EH (cell line): ENCODE data around the gene SETD3.
A peak's percentile ranks its signal among the peaks of the same experiment; 100 is the strongest.

ENCODE experiments used
- DNase-seq: peaks from one replicate; pipeline ENCODE4 v3.0.0-alpha.2; 2015; ENCODE audit warnings: low read depth

Gene SETD3

GRCh38 chr14:99422228-99423010 is 58.2 kb downstream of the SETD3 start:
- DNase-seq = peak; percentile 3

DNA sequence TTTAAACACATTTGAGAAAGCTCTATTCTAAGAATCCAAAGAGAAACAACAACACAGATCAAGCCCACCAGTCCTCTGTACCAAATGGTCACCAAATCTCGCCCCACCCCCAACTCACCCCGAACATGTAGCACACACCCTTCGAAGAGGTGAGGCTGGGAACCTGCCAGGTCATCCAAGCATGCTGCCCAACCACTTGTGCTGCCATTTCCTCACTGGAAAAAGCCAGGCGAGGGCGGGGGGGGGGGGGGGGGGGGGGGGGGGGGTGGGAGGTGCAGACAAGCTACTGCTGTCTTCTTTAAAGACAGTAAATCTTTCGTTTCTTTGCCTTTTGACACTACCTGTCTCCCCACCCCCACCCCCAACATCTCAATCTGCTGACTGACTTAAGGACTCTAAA is 59.9 kb downstream of the SETD3 start:
- DNase-seq = no peak

DNA sequence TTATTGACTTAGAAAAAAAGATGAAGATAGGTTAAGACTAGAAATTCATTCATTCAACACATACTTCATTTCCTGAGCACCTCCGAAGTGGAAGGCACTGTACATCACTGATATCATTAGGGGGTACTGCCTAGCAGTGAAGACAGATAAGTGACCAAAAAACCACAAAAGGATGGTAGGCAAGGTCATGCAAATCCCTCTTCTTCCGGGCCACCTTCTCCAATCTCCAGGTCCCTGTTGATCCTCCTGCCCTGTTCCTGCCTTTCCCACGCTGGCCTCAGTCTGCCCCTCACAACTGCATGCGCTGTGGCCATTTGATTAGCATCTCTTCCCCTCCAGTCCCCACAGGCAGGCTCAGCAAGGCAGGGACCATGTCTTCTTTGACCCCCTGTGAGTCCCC is 60.8 kb downstream of the SETD3 start:
- DNase-seq = no peak

DNA sequence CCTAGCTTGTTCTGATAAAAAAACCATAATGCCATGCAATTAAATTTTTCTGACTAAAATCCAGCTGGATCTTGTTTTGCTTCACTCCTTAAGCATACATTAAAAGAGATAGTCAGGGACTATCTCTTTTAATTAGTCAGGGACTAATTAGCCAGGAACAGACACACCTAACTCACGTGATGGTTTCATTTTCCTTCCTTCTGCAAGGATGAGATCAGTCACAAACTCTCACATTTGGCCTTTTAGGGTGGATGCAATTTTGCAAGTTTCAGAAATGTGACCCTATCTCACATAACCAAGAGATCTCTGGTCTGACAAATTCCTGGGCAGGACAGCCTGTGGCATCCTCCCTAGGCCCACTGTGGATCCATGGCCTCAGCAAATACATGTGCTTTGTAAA is 62.4 kb downstream of the SETD3 start:
- no peak for DNase-seq

DNA sequence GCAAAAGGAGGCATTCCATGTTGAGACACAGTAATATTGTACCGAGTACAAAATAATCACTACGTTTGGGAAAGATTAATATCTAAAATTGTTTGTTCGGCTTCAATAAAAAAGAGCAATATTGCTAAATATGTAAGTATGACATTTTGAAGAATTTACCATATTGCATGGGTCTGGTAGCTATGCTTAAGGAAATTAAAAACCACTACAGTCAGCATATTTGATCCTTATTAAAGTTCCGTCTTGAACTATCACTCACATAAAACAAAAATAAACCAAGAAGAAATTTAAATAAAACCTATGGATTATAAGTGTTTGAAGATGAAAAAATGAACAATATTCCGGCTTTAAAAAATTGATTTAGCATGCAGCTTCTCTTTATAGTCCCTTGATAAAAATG is 63.8 kb downstream of the SETD3 start:
- no peak for DNase-seq

DNA sequence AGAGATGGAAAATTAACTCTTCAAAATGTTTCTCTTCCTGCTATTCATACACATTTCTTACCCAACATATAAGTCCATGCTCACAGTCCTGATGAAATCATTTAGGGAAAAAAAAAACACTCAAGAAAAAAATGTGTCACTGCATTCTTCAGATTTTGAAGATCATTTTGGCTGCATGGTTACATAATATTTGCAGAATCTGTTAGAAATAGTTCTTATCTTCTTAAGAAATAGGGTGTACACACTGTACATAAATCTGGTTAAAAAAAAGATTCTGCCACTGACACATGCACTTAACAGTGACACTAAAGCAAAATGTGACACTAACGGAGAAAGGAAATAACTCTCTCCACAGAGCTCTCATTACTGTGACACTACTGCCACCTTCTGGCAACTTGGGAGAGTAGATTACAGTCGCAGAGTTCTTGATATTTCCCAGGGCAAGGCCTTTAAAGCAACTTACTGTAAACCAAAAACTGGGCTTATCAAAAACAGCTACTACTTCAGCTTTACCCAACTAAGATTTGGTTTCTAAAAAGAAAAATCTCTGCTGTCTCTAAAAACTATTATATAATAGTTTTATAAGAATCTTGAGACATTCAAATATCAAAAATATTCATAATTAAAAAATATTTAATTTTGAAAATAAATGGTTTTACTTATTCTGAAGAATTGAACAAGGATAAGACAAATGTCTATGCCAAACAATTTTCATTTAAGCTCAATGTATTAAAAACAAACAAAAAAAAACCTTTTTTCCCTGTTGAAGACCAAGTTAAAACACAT is 65.0 kb downstream of the SETD3 start:
- DNase-seq = peak; percentile 87

DNA sequence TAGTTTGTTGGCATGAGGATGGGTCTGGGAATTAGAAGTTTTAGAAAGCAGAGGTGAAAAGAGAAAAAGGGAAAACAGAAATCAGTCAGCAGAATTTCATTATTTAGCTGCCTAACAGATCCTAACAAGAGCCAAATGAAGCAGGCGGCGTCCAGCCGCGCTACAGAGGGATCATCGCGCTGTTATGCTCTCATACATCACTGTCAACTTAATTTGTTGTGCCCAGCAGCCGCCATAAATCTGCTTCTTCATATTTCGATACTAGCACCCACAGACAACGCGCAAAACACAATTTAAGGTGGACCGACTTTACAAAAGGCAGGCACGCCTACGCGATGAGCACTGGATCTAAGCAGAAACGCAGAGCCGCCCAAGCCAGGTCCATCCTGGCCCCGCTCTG is 66.7 kb downstream of the SETD3 start:
- no peak for DNase-seq

GRCh38 chr14:99413172-99413571 is 67.5 kb downstream of the SETD3 start:
- DNase-seq = no peak

- DNase-seq = peak; percentile 25
Observed at GRCh38 chr14:99412117-99413061, 68.3 kb downstream of the SETD3 start.

DNA sequence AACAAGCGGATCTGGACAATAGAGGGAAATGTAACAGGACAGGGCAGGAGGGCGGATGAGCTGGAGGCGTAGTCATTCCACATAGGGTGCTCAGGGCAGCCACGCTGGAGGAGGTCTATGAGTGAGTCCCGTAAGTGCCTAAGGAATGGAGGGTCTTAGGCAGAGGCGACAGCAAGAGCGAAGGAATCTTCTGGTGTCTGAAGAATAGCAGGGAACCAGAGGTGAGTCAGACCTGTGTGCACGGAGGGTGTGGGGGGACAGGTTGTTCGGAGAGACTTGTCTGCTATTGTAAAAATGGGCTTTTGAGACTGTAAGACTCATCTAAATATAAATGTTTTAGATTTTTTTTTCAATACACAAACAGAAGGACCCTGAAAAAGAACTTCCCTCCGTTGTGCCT is 70.6 kb downstream of the SETD3 start:
- DNase-seq = no peak

GRCh38 chr14:99408971-99409289 is 71.7 kb downstream of the SETD3 start:
- DNase-seq = no peak

- no peak for DNase-seq
Observed at GRCh38 chr14:99408286-99408970, 72.2 kb downstream of the SETD3 start.

- no peak for DNase-seq
Observed at GRCh38 chr14:99407416-99407815, 73.2 kb downstream of the SETD3 start.

DNA sequence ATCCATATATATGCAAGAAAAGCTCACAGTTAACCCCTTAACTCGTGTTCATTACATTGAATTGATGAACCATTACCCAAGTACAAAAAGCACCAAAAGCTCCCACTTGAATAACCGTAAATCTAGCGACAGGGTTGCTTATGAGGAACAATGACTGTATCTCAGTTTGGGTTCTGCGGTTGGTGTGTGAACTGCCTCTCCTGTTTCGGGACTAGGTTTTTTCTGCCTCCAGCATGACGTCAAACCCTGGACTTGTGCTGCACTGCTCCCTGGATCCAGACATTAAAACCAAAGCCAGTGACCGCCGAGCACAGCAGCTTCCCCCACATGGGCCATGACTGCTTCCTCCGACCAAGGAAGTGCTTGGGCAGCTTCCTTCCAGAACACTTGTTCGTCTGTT is 77.7 kb downstream of the SETD3 start:
- no peak for DNase-seq

DNA sequence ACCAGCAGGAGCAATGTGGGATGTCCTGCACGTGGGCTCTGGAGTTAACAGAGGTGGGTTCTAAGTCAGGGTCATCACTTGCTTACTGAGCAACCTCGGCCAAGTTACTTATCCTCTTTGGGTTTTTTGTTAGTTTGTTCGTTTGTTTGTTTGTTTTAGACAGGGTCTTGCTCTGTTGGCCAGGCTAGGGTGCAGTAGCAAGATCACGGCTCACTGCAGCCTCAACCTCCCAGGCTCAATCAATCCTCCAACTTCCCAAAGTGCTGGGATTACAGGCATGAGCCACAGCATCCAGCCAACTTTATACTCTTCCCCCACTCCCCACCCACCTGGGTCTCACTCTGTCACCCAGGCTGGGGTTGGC is 78.4 kb downstream of the SETD3 start:
- DNase-seq = no peak

- DNase-seq = no peak
Observed at GRCh38 chr14:99401621-99402284, 78.9 kb downstream of the SETD3 start.

GRCh38 chr14:99401211-99401610 is 79.4 kb downstream of the SETD3 start:
- no peak for DNase-seq

DNA sequence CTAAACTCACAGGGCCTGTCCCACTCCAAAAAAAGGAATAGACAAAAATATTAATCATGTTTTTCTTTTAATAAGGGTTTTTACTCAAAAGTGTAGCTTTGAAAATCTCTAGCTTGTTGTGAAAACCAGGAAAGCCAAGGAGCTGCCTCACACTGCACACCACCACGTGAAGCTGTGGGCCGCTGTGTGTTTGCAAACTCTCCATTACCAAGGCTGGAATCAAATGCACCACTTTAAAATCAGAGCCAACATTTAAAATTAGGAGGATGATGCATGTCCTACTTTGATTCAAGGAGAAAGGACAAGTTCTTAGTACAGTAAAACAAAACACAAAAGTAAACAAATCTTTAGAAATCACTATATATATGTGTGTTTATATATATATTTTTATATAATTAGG is 83.0 kb downstream of the SETD3 start:
- DNase-seq = no peak

- peak; percentile 66 for DNase-seq
Observed at GRCh38 chr14:99395909-99396530, 84.6 kb downstream of the SETD3 start.

GRCh38 chr14:99394602-99395156 is 86.0 kb downstream of the SETD3 start:
- DNase-seq = no peak
